DMS 273 (cell line): Measurements from ENCODE around the gene NKX1-2.

Source experiments
- DNase-seq: peaks from one replicate; lab custom pipeline; 2025; ENCODE audit not compliant: unreplicated experiment; lab: John Stamatoyannopoulos, UW

The NKX1-2 gene

DNA sequence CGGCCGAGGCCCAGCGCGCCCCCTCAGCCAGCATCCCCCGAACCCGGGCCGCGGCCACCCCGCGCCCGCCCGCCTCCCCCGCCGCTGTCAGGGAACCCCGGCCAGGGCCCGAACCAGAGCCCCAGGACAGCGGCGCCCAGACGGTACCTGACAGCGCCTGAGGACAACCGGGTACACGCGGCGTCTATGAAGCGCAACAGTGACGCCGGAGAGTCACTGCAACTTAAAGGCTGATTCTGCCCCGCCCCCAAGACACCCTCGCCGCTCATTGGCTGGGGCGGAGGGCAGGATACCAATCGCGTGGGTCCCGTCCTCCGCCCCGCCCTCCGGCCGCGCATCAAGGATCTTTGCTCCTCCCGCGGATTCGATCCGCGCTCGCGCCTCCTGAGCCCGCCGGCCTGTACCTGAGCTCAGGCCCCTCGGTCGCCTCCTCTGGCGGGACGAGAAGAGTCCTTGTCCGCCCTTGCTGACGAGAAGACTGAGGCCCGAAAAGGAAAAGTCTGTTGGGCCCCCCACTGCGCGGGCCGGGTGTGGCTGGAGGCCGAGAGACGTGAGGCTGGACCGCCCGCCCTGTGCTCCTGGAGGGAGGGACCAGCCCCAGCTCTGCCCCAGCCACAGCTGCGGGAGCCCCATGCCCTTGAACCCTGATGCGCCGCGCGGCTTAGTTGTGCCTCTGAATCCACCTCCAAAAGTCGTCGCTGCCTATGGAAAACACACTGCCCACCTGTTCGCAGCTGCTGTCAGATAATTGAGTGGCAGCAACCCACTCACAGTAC lies 30.9 kb downstream of the NKX1-2 start, which contains the start of gene OAT:
Gene OAT, minus strand, starts transcription at position 198 of the 776 bp plus-strand sequence. CDS start 6,752 bp downstream, outside the sequence.
- DNase-seq = peak; percentile 97

DNA sequence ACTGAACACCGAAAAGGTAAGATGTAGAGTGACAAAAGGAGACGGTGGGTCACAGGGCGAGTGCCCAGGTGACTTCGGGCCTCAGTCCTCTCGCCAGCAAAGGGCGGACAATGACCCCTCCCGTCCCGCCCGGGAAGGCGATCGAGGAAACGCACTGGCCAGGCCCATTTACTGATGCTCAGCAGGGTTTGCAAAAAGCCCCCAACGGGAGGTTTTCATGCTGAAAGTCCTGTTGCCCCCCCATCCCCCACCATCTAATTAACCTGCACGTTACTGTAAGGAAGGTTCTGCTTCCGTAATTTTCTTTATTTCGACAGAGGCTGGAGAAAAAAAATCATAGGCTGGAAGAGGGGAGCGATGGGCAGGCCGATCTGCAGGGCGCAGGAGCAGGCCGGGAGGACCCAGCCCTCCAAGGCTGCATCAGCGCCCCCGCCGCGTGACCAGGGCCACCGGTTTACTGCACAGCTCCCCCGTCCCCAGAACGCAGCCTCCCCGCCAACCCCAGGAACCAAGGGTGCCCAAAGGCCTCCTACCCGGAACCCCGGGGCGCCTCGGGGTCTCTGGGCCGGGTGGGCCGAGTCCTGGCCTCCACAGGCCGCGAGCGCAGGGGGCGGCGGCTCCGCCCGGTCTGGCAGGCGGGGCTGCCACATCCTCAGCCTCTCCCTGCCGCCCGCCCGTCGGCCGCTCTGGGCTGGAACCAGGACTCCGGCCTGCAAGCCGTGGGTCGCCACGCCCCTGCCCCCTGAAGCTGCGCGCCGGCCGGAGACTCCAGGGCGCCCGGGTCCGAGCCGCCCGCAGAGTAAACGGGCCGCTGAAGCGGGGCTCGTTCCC lies 31.7 kb downstream of the NKX1-2 start:
- peak; percentile 70 for DNase-seq

DNA sequence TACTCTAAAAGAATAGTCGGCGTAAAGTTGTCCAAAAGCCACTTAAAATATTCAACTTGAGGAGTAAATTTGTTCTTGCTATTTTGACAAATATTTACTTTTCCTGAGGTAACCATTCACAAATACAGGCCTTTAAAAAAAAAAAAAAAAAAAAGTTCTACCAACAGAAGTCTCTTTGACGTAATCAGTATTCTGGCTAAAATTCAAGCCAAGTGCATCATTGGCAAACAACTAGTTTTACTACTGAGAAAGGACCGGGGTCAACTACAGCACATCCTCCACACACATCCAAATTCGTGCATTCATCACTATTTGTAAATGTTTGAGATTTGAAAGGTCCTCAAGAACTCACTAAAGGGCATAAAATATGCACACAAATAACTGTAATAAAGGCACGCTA lies 33.1 kb downstream of the NKX1-2 start:
- DNase-seq = no peak

DNA sequence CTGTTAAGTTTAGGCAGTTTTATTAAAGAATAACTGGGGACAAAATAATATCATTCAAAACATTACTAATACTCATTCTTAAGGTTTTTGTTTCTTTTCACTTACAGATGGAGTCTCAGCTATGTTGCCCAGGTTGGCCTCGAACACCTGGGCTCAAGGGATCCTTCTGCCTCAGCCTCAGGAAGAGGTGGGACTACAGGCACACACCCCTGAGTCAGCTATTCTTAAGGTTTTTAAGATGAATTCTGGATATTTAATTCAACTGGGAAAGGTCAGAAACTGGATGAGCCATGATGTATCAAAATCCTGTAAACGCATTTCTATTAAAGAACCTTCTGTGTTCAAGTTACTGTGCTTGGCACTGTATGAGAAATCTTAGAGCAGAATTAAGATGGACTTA lies 34.6 kb downstream of the NKX1-2 start:
- DNase-seq = no peak

DNA sequence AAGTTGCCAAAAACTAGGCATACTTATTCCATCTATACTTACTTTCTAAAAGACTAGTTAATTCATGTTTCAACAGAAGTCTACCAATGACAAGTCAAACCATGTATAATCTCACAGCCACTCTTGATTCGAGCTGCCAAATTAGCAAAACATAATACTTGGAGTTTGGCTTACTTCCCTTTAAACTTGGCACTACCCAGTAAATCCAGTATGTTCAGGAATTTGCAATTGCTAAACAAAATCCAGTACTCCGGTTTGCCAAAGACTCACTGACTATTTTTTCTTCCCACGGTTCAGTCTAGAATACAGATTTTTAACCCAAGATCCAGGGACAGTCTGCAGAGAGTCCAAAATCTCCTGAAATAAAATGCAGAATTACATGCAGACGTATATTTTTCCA lies 35.8 kb downstream of the NKX1-2 start:
- no peak for DNase-seq

DNA sequence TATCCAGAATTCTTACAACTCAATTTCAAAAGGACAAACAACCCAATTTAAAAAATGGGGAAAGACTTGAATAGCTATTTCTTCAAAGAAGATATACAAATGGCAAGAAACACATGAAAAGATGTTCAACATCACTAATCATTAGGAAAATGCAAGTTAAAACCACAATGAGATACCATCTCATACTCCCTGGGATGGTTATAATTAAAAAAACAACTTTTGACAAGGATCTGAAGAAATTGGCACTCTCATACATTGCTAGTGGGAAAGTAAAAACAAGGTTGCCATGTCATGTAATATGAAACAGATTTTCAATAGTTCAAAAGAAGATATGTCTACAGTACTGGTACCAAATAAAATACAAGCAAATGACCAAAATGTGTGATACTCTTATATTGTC lies 40.1 kb downstream of the NKX1-2 start:
- no peak for DNase-seq

DNA sequence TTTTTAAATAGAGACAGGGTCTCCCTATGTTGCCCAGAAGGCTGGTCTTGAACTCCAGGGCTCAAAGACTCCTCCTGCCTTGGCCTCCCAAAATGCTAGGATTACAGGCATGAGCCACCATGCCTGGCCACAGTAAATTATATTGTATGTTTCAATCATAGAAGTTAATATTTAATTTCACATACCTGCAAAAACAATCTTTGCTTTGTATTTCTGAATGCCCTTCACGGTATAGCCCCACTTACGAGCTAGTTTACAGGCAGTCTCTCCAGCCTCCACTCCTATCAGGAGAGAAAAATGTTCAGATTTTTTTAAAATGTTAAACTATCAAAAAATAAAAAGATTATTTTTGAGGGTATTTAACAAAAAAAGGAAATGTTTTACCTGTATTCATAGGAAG lies 41.5 kb downstream of the NKX1-2 start:
- DNase-seq = no peak

DNA sequence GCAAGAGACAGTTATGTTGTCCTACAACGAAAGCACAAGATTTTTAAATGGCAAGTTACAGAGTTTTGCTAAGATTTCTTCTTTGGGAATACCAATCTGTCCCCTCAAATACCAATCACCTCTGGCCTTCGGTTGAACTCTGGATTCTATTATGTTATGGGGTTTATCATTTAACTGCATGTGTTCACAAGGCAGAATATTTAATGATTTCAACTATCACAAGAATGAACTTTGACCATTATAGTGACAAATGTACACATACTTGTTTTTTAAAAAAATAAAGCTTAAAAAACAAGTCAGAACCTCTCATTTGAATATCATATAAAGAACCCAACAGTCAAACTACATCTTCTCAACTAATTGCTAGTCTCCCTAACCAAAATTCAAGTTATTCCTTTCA lies 42.4 kb downstream of the NKX1-2 start:
- no peak for DNase-seq

DNA sequence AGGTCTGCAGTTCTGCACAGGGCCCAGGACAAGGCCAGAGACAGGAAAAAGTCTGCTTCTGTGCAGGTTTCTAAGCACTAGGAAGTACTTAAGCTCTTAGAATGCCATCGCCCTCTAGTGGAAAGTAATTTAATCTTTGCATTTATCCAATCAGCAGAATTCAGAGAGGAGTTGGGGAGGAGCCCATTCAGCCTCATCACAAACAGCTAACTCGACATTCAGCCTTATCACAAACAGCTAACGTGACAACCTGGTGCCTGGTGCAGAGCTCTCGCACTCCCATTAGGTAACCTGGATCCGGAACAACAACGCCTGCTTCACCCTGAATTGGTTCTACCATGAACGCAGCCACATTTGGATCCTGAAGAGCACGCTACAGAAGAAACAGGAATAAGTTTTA lies 46.3 kb downstream of the NKX1-2 start:
- DNase-seq = peak; percentile 84

DNA sequence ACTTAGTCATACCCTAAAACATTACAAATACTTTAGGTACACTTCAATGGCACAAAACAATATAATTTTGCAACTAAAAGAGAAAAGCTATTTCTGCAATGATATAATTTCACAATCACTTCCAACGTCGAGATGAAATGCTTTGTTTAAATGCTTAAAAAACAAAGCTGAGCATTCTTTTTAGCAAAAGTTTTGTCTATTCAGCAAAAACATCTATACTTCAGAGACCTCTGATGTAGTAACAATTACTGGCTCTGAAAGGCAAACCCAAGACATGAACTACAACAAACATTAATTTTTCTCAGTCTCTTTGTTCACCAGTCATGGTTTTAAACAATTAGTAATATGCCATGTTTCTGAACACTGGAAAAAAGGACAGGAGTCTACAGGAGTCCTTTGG lies 47.6 kb downstream of the NKX1-2 start:
- DNase-seq = no peak

DNA sequence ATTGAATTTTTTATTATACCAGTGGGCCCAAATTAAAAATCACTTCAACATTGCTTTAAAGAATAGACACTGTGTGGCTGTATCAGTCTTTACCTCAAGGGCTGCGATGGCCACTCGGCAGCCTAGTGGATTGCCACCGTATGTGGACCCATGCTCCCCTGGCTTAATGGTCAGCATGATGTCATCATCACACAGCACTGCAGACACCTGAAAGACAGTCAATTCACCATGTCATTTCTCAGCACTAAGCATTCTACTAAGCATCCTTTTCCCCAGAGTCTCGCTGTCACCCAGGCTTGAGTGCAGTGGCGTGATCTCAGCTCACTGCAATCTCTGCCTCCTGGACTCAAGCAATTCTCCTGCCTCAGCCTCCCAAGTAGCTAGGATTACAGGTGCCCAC lies 48.2 kb downstream of the NKX1-2 start:
- DNase-seq = no peak
